Pancreas (tissue), 10 donors: ENCODE results near the gene PML. TPM values are rescaled to one million over a fixed set of nuclear protein-coding genes. Genes with fewer than 3 reads are reported as not detected.
A peak's percentile ranks its signal among the peaks of the same experiment; 100 is the strongest.

ENCODE experiments used
- ATAC-seq, 4 donors: fragments of 200-7000 bp; cut with Tn5 transposase; one replicate each; pipeline versions ENCODE4 v1.8.0 to v1.9.1; 2020; ENCODE audit warnings: mild to moderate bottlenecking in 4 of 4, moderate library complexity in 4 of 4
- DNase-seq, 6 donors: peaks; one replicate each; pipeline ENCODE4 v3.0.0-alpha.2; 2020
- FAIRE-seq: peaks from 2 replicates; lab custom pipeline; 2012; peaks lifted over from hg19 to GRCh38; lab: Jason Lieb, UNC
- H3K27ac ChIP-seq, 4 donors: fragments of 200-600 bp; sonication (generic); 1 replicate in 3 of 4; 2 replicates in 1 of 4; pipeline versions ENCODE4 v1.5.0 to v1.8.0; 2020
- H3K27me3 ChIP-seq, 4 donors: fragments of 200-600 bp; one replicate each; pipeline ENCODE4 v1.8.0; 2021
- H3K36me3 ChIP-seq, 3 donors: fragments of 200-600 bp; sonication (generic) in 1 of 3; one replicate each; pipeline versions ENCODE4 v1.5.0 to v1.8.0; 2020 to 2021
- H3K4me1 ChIP-seq, 3 donors: fragments of 200-600 bp; one replicate each; pipeline ENCODE4 v1.8.0; 2021
- H3K4me3 ChIP-seq, 4 donors: fragments of 200-600 bp; sonication (generic) in 2 of 4; one replicate each; pipeline versions ENCODE4 v1.5.0 to v1.8.0; 2020 to 2021
- H3K9me3 ChIP-seq, 4 donors: fragments of 200-600 bp; one replicate each; pipeline ENCODE4 v1.8.0; 2021
- CTCF ChIP-seq, 4 donors: fragments of 200-600 bp; sonication (generic) in 3 of 4; IDR thresholded peaks; one replicate each; pipeline versions ENCODE4 v1.5.0 to v1.8.0; 2021; ENCODE audit warnings: antibody characterized with exemption in 4 of 4
- WGBS, 2 donors: extraction: QIAGEN DNeasy Blood & Tissue Kit; methylation state at CpG; one replicate each; pipeline ENCODE4 v1.1.7; 2013; 5-methylcytosine and 5-hydroxymethylcytosine counted together
- intact Hi-C, 3 donors: fragments of 100-400 bp; cut with DNase I; formaldehyde crosslinking; loops; one replicate each; pipeline versions ENCODE4 v1.11.1 to v1.14.2; 2022
- polyA plus RNA-seq, 2 donors: library from polyadenylated mRNA; stranded (reverse); fragments of 200-250 nt; gene quantifications; one replicate each; pipeline ENCODE4 v1.2.3, GENCODE V29; 2013
- total RNA-seq, 6 donors: library from RNA; stranded (reverse); fragmentation: NEBNext Ultra II Directional in 4 of 6; extraction: Animal tissue kit (Norgen Biotek cat#: 25700) in 4 of 6; gene quantifications; one replicate each; pipeline versions ENCODE4 v1.2.1 to v1.2.4, GENCODE V29; 2021 to 2023
- donor health status: healthy with polysubstance abuse.
- donor health status: DM: no; HTN: no; CAD: no; lungs with moderate emphysema.
- donor health status: DM: no; HTN: no; CAD: no.
- donor health status: control.
- donor health status: control.
- donor health status: Bipolar disorder and iron deficiency.
- donor health status: DM: yes; HTN: yes; CAD: no.
- donor health status: DM: no; HTN: no; CAD: no.
- donor health status: DM: no; HTN: no; CAD: no.
- donor health status: DM: yes; HTN: yes; CAD: no.

Gene PML
- total and polyA plus RNA-seq, 8 donors = 10.6 to 31.7 (median 15.4) TPM

GRCh38 chr15:74022706-74023470, 28.4 kb downstream of the PML start:
- Histone ChIP-seq H3K4me3 (no peak overlapping the region), H3K4me1 (no peaks in the 10 kb centered on the region), H3K36me3 (peaks cover 0 to 31% (median 7%) of the 10 kb centered on the region in 3 donors), H3K9me3 (no peaks in the 10 kb centered on the region), H3K27me3 (no peaks in the 10 kb centered on the region), H3K27ac (no peak overlapping the region)
- ATAC-seq (no peak), DNase-seq (peak in 1 of 6 donors; percentile 55), FAIRE-seq (no peak)
- TF ChIP-seq CTCF (IDR thresholded peaks at IDR 0.05) = no peak
- 94% methylated on average over 66 of the region's 66 CpGs for WGBS, 2 donors
- intact Hi-C loops = no loop called here

GRCh38 chr15:74024687-74025086, 30.2 kb downstream of the PML start:
- intact Hi-C loops = no loop called here
- Histone ChIP-seq H3K36me3 (peaks cover 0 to 31% (median 7%) of the 10 kb centered on the region in 3 donors), H3K4me3 (no peak overlapping the region), H3K27me3 (no peaks in the 10 kb centered on the region), H3K9me3 (no peaks in the 10 kb centered on the region), H3K27ac (no peak overlapping the region), H3K4me1 (no peaks in the 10 kb centered on the region)
- no peak for DNase-seq
- 45 to 56% methylated on average over 2 of the region's 2 CpGs for WGBS, 2 donors
- ATAC-seq = no peak
- no peak for TF ChIP-seq CTCF (IDR thresholded peaks at IDR 0.05)
- FAIRE-seq = no peak

GRCh38 chr15:74025436-74025835, 30.9 kb downstream of the PML start:
- H3K36me3 ChIP-seq = peaks cover 0 to 31% (median 7%) of the 10 kb centered on the region in 3 donors
- WGBS, 2 donors = 79 to 80% methylated on average over 5 of the region's 5 CpGs
- H3K4me1 ChIP-seq = no peaks in the 10 kb centered on the region
- H3K4me3 ChIP-seq = no peak overlapping the region
- no peaks in the 10 kb centered on the region for H3K27me3 ChIP-seq
- intact Hi-C loops = no loop called here
- no peak for TF ChIP-seq CTCF (IDR thresholded peaks at IDR 0.05)
- H3K27ac ChIP-seq = no peak overlapping the region
- no peaks in the 10 kb centered on the region for H3K9me3 ChIP-seq
- FAIRE-seq (no peak), ATAC-seq (no peak), DNase-seq (no peak)

GRCh38 chr15:74027688-74028087, 33.2 kb downstream of the PML start:
- FAIRE-seq (no peak), ATAC-seq (no peak), DNase-seq (no peak)
- H3K36me3 ChIP-seq = peaks cover 0 to 30% (median 7%) of the 10 kb centered on the region in 3 donors
- H3K9me3 ChIP-seq = no peaks in the 10 kb centered on the region
- H3K27me3 ChIP-seq = no peaks in the 10 kb centered on the region
- H3K27ac ChIP-seq = no peak overlapping the region
- 69 to 82% methylated on average over 3 of the region's 3 CpGs for WGBS, 2 donors
- no peak overlapping the region for H3K4me3 ChIP-seq
- no peak for TF ChIP-seq CTCF (IDR thresholded peaks at IDR 0.05)
- intact Hi-C loops = no loop called here
- no peaks in the 10 kb centered on the region for H3K4me1 ChIP-seq

- intact Hi-C loops = no loop called here
- Histone ChIP-seq H3K4me3 (no peak overlapping the region), H3K27me3 (no peaks in the 10 kb centered on the region), H3K9me3 (no peaks in the 10 kb centered on the region), H3K4me1 (no peaks in the 10 kb centered on the region), H3K27ac (no peak overlapping the region), H3K36me3 (peaks cover 0 to 21% (median 0%) of the 10 kb centered on the region in 3 donors)
- ATAC-seq (no peak), DNase-seq (no peak), FAIRE-seq (no peak)
- WGBS, 2 donors = 62% methylated on average over 3 of the region's 3 CpGs
- no peak for TF ChIP-seq CTCF (IDR thresholded peaks at IDR 0.05)
Observed at GRCh38 chr15:74028646-74029045, 34.1 kb downstream of the PML start.
